ACC112 (cell line): ENCODE results near the gene SGSH.

Source experiments
- H2AFZ ChIP-seq: fragments of 200-600 bp; sonication (generic); one replicate; pipeline ENCODE4 v1.6.0; 2017; ENCODE audit warnings: antibody characterized with exemption, low read length; ENCODE audit not compliant: unreplicated experiment
- H3K27ac ChIP-seq: fragments of 200-600 bp; sonication (generic); 2 replicates; pipeline ENCODE4 v1.5.1; 2014; ENCODE audit warnings: low read depth, mild to moderate bottlenecking, antibody characterized with exemption, low read length, moderate library complexity
- H3K27me3 ChIP-seq: fragments of 200-600 bp; sonication (generic); 2 replicates; pipeline ENCODE4 v1.6.1; 2014; ENCODE audit warnings: mild to moderate bottlenecking, antibody characterized with exemption, low read length, moderate library complexity, mixed read lengths; ENCODE audit not compliant: insufficient read depth
- H3K36me3 ChIP-seq: fragments of 200-600 bp; sonication (generic); 2 replicates; pipeline ENCODE4 v1.6.1; 2016; ENCODE audit warnings: mild to moderate bottlenecking, antibody characterized with exemption, low read length, moderate library complexity, mixed read lengths; ENCODE audit not compliant: insufficient read depth
- H3K4me1 ChIP-seq: fragments of 200-600 bp; sonication (generic); one replicate; pipeline ENCODE4 v1.6.1; 2016; ENCODE audit warnings: low read length, mixed read lengths; ENCODE audit not compliant: insufficient read depth, unreplicated experiment, control insufficient read depth
- H3K4me3 ChIP-seq: fragments of 200-600 bp; sonication (generic); 2 replicates; pipeline ENCODE4 v1.5.1; 2014; ENCODE audit warnings: mild to moderate bottlenecking, low read depth, low read length
- H3K79me2 ChIP-seq: fragments of 200-600 bp; sonication (generic); one replicate; pipeline ENCODE4 v1.6.0; 2016; ENCODE audit warnings: low read length; ENCODE audit not compliant: control insufficient read depth, unreplicated experiment, insufficient read depth

Gene SGSH

GRCh38 chr17:80183581-80184422 is 36.3 kb downstream of the SGSH start:
- Histone ChIP-seq H3K4me1 (peaks cover 8% of the 10 kb centered on the region), H3K27ac (no peak overlapping the region), H3K79me2 (no peaks in the 10 kb centered on the region)

GRCh38 chr17:80182845-80183223 is 37.3 kb downstream of the SGSH start:
- Histone ChIP-seq H3K4me3 (no peak overlapping the region), H3K36me3 (no peaks in the 10 kb centered on the region), H3K27me3 (0 out of 2 replicates have a peak, but pooled peaks cover 3% of the 10 kb centered on the region), H2AFZ (no peak overlapping the region), H3K4me1 (peaks cover 7% of the 10 kb centered on the region), H3K27ac (no peak overlapping the region), H3K79me2 (no peaks in the 10 kb centered on the region)

More at GRCh38 chr17:80183581-80184422, 36.3 kb downstream of the SGSH start:
- H2AFZ ChIP-seq, result no peak overlapping the region
- H3K27me3 ChIP-seq, result 0 out of 2 replicates have a peak, but pooled peaks cover 3% of the 10 kb centered on the region
- H3K4me3 ChIP-seq, result no peak overlapping the region
- H3K36me3 ChIP-seq, result no peaks in the 10 kb centered on the region

GRCh38 chr17:80182118-80182844 is 37.9 kb downstream of the SGSH start:
- H3K79me2 ChIP-seq, result no peaks in the 10 kb centered on the region
- H2AFZ ChIP-seq, result no peak overlapping the region
- no peaks in the 10 kb centered on the region for H3K36me3 ChIP-seq
- H3K27ac ChIP-seq, result no peak overlapping the region
- H3K4me3 ChIP-seq, result no peak overlapping the region
- H3K27me3 ChIP-seq, result 0 out of 2 replicates have a peak, but pooled peaks cover 3% of the 10 kb centered on the region
- peaks cover 4% of the 10 kb centered on the region for H3K4me1 ChIP-seq

DNA sequence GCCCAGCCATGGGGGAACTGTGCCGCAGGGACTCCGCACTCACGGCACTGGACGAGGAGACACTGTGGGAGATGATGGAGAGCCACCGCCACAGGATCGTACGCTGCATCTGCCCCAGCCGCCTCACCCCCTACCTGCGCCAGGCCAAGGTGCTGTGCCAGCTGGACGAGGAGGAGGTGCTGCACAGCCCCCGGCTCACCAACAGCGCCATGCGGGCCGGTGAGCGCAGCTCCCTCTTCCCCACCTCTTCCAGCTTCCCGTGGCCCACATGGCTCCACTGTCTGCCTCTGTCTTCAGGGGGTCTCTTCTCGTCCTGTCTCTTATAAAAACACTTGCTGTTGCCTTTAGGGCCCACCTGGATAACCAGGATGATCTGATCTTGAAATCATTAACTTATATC is 38.7 kb downstream of the SGSH start:
- H3K27me3 ChIP-seq, result 0 out of 2 replicates have a peak, but pooled peaks cover 3% of the 10 kb centered on the region
- H2AFZ ChIP-seq, result no peak overlapping the region
- H3K4me1 ChIP-seq, result no peaks in the 10 kb centered on the region
- H3K36me3 ChIP-seq, result no peaks in the 10 kb centered on the region
- no peak overlapping the region for H3K4me3 ChIP-seq
- H3K79me2 ChIP-seq, result no peaks in the 10 kb centered on the region
- no peak overlapping the region for H3K27ac ChIP-seq

DNA sequence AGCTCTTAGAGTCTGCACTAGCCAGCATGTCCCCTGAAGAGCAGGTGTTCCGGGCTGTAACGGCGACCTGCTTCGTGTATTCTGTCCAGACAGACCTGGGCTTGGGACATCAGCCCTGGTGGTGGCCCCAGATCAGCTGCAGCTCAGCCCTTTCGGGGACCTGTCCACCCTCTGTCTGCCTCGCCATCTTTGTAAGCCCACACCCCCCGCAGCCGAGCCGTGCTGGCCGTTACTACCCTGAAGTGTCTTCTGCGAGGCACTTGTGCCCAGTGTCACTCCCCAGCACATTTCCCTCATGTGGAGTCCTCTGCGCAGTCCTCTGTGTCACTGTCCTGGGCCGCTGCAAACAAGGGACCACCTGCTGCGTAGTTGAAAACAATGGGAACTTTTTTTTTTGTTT is 39.9 kb downstream of the SGSH start:
- no peaks in the 10 kb centered on the region for H3K36me3 ChIP-seq
- H3K27me3 ChIP-seq, result 0 out of 2 replicates have a peak, but pooled peaks cover 3% of the 10 kb centered on the region
- no peaks in the 10 kb centered on the region for H3K4me1 ChIP-seq
- no peak overlapping the region for H3K27ac ChIP-seq
- H2AFZ ChIP-seq, result no peak overlapping the region
- H3K4me3 ChIP-seq, result no peak overlapping the region
- no peaks in the 10 kb centered on the region for H3K79me2 ChIP-seq

- Histone ChIP-seq H3K27me3 (0 out of 2 replicates have a peak, but pooled peaks cover 3% of the 10 kb centered on the region), H3K4me3 (no peak overlapping the region), H3K4me1 (no peaks in the 10 kb centered on the region), H3K36me3 (no peaks in the 10 kb centered on the region), H2AFZ (no peak overlapping the region), H3K79me2 (no peaks in the 10 kb centered on the region), H3K27ac (no peak overlapping the region)
These were observed 42.0 kb downstream of the SGSH start for GRCh38 chr17:80177986-80178595.

DNA sequence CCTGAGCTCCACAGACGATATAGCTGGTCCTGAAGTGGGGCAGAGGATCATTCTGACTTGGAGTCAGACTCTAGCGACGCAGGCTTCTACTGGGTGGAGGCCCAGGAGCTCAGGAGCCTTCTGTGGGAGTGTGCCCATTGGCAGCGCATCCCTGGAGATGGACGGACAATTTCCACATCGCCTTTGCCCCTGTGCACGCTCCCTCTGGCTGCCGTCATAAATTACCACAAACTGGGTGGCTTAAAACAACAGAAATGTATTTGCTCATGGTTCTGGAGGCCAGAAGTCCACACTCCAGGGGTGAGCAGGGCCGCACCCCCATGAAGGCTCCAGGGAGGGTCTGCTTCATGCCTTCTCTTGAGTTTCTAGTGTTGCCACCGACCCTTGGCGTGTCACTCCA is 43.4 kb downstream of the SGSH start:
- Histone ChIP-seq H3K36me3 (no peaks in the 10 kb centered on the region), H3K27me3 (0 out of 2 replicates have a peak, but pooled peaks cover 3% of the 10 kb centered on the region), H3K79me2 (no peaks in the 10 kb centered on the region), H3K27ac (no peak overlapping the region), H3K4me3 (no peak overlapping the region), H3K4me1 (no peaks in the 10 kb centered on the region), H2AFZ (no peak overlapping the region)

DNA sequence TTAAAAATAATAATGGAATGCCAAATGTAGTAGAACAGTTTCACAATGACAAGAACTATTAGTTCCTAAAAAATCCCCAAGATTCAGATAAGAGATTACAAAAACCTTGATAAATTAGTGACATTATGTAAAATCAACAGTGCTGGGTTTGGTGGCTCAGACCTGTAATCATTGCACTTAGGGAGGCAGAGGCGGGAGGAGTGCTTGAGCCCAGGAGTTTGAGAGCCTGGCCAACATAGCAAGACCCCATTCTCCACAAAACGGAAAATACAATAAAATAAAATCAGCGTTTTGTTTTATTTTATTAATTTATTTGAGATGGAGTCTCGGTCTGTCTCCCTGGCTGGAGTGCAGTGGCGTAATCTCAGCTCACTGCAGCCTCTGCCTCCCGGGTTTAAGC is 46.2 kb downstream of the SGSH start:
- no peak overlapping the region for H2AFZ ChIP-seq
- peaks cover 7% of the 10 kb centered on the region; the same call in 1 of the 2 replicates for H3K27me3 ChIP-seq
- no peaks in the 10 kb centered on the region for H3K36me3 ChIP-seq
- H3K4me3 ChIP-seq, result no peak overlapping the region
- H3K79me2 ChIP-seq, result no peaks in the 10 kb centered on the region
- no peaks in the 10 kb centered on the region for H3K4me1 ChIP-seq
- H3K27ac ChIP-seq, result no peak overlapping the region

- H3K4me1 ChIP-seq, result no peaks in the 10 kb centered on the region
- H3K4me3 ChIP-seq, result no peak overlapping the region
- no peak overlapping the region for H2AFZ ChIP-seq
- H3K79me2 ChIP-seq, result no peaks in the 10 kb centered on the region
- H3K36me3 ChIP-seq, result no peaks in the 10 kb centered on the region
- no peak overlapping the region for H3K27ac ChIP-seq
- peaks cover 7% of the 10 kb centered on the region; the same call in 1 of the 2 replicates for H3K27me3 ChIP-seq
These were observed 47.0 kb downstream of the SGSH start for GRCh38 chr17:80173126-80173525.

GRCh38 chr17:80171681-80172080 is 48.5 kb downstream of the SGSH start:
- Histone ChIP-seq H3K4me1 (no peaks in the 10 kb centered on the region), H3K27me3 (peaks cover 7% of the 10 kb centered on the region; the same call in 1 of the 2 replicates), H2AFZ (no peak overlapping the region)

More at GRCh38 chr17:80171681-80172080, 48.5 kb downstream of the SGSH start:
- Histone ChIP-seq H3K36me3 (no peaks in the 10 kb centered on the region), H3K4me3 (no peak overlapping the region), H3K27ac (no peak overlapping the region), H3K79me2 (no peaks in the 10 kb centered on the region)
